Colonic mucosa (tissue), 4 donors: ENCODE measurements around the gene VWA8. TPM values are rescaled to one million over a fixed set of nuclear protein-coding genes. Genes with fewer than 3 reads are reported as not detected.

Experiments
- DNase-seq: peaks from one replicate; pipeline ENCODE4 v3.0.0-alpha.2; 2020
- H3K27ac ChIP-seq: fragments of 200-600 bp; one replicate; pipeline ENCODE4 v1.8.0; 2021
- H3K27me3 ChIP-seq: fragments of 200-600 bp; one replicate; pipeline ENCODE4 v1.8.0; 2021
- H3K36me3 ChIP-seq: fragments of 200-600 bp; one replicate; pipeline ENCODE4 v1.8.0; 2021
- H3K4me1 ChIP-seq: fragments of 200-600 bp; one replicate; pipeline ENCODE4 v1.8.0; 2021; ENCODE audit warnings: mild to moderate bottlenecking
- H3K4me3 ChIP-seq: fragments of 200-600 bp; one replicate; pipeline ENCODE4 v1.8.0; 2021
- H3K9ac ChIP-seq, 2 donors: one replicate each; pipeline ENCODE4 v1.7.0; 2013; ENCODE audit warnings: control low read depth in 2 of 2, low read depth in 2 of 2, low read length in 2 of 2
- H3K9me3 ChIP-seq: fragments of 200-600 bp; one replicate; pipeline ENCODE4 v1.8.0; 2021
- intact Hi-C: fragments of 100-400 bp; cut with DNase I; formaldehyde crosslinking; loops from one replicate; pipeline ENCODE4 v1.14.1; 2022
- total RNA-seq, 2 donors: library from RNA; stranded (reverse); fragmentation: NEBNext Ultra II Directional in 1 of 2; extraction: Animal tissue kit (Norgen Biotek cat#: 25700) in 1 of 2; gene quantifications; one replicate each; pipeline ENCODE4 v1.2.1, GENCODE V29; 2021
- TF ChIP-seq, protein P1 (sequence below): fragments of 200-600 bp; IDR thresholded peaks from one replicate; pipeline ENCODE4 v1.8.0; 2022; ENCODE audit warnings: antibody characterized with exemption, mild to moderate bottlenecking
- donor health status: healthy.
- donor health status: DM: no; HTN: no; CAD: no.
- donor health status: DM: no; HTN: no; CAD: no.

The VWA8 gene
- total RNA-seq, 2 donors from 2014 or later: 23.8 to 31.8 TPM

GRCh38 chr13:41554180-41554579 is 406.7 kb downstream of the VWA8 start:
- intact Hi-C loops: no loop called here

DNA sequence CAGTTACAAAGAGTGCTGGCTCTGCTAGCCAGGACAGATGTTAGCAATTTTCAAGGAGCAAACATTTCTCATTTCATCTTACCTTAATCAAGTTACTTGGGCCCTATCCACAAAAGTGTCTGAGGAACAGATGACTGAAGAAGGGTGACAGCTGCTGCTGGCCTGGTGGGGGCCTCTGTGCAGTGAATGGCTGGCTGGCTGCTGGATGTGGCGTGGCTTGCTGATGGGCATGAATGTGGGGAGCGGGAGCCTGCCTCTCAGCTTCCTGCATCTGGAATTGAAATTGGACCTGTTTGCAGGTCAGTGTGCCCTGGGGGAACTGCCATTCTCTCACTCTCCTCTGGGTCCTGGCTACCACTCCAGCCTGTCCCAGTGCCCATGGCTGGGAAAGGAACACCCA is 408.9 kb downstream of the VWA8 start:
- Histone ChIP-seq H3K36me3 (no peaks in the 10 kb centered on the region), H3K4me1 (no peaks in the 10 kb centered on the region), H3K27ac (no peak overlapping the region), H3K4me3 (no peak overlapping the region), H3K9ac (no peak overlapping the region), H3K27me3 (no peaks in the 10 kb centered on the region), H3K9me3 (no peaks in the 10 kb centered on the region)
- intact Hi-C loops: no loop called here
- TF ChIP-seq, protein P1, sequence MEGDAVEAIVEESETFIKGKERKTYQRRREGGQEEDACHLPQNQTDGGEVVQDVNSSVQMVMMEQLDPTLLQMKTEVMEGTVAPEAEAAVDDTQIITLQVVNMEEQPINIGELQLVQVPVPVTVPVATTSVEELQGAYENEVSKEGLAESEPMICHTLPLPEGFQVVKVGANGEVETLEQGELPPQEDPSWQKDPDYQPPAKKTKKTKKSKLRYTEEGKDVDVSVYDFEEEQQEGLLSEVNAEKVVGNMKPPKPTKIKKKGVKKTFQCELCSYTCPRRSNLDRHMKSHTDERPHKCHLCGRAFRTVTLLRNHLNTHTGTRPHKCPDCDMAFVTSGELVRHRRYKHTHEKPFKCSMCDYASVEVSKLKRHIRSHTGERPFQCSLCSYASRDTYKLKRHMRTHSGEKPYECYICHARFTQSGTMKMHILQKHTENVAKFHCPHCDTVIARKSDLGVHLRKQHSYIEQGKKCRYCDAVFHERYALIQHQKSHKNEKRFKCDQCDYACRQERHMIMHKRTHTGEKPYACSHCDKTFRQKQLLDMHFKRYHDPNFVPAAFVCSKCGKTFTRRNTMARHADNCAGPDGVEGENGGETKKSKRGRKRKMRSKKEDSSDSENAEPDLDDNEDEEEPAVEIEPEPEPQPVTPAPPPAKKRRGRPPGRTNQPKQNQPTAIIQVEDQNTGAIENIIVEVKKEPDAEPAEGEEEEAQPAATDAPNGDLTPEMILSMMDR: no peak
- DNase-seq: no peak

More at GRCh38 chr13:41554180-41554579, 406.7 kb downstream of the VWA8 start:
- H3K4me1 ChIP-seq: no peaks in the 10 kb centered on the region
- TF ChIP-seq, protein P1: no peak
- H3K27me3 ChIP-seq: no peaks in the 10 kb centered on the region
- no peak overlapping the region for H3K4me3 ChIP-seq
- H3K9me3 ChIP-seq: no peaks in the 10 kb centered on the region
- no peak overlapping the region for H3K27ac ChIP-seq
- H3K36me3 ChIP-seq: no peaks in the 10 kb centered on the region
- DNase-seq: no peak
- H3K9ac ChIP-seq: no peak overlapping the region

- TF ChIP-seq, protein P1: no peak
- no peak overlapping the region for H3K27ac ChIP-seq
- intact Hi-C loops: no loop called here
- H3K27me3 ChIP-seq: no peaks in the 10 kb centered on the region
- H3K36me3 ChIP-seq: no peaks in the 10 kb centered on the region
- peak; percentile 12 for DNase-seq
- H3K4me1 ChIP-seq: no peaks in the 10 kb centered on the region
- no peak overlapping the region for H3K4me3 ChIP-seq
- no peaks in the 10 kb centered on the region for H3K9me3 ChIP-seq
- H3K9ac ChIP-seq: no peak overlapping the region
Observed at GRCh38 chr13:41550276-41550675, 410.6 kb downstream of the VWA8 start.

- no peaks in the 10 kb centered on the region for H3K4me1 ChIP-seq
- H3K36me3 ChIP-seq: no peaks in the 10 kb centered on the region
- H3K9me3 ChIP-seq: no peaks in the 10 kb centered on the region
- H3K27ac ChIP-seq: no peak overlapping the region
- H3K4me3 ChIP-seq: no peak overlapping the region
- DNase-seq: peak; percentile 6
- intact Hi-C loops: no loop called here
- no peaks in the 10 kb centered on the region for H3K27me3 ChIP-seq
- TF ChIP-seq, protein P1: no peak
- no peak overlapping the region for H3K9ac ChIP-seq
Observed at GRCh38 chr13:41549491-41549890, 411.4 kb downstream of the VWA8 start.

GRCh38 chr13:41548910-41549309 is 412.0 kb downstream of the VWA8 start:
- no peaks in the 10 kb centered on the region for H3K9me3 ChIP-seq
- H3K4me3 ChIP-seq: no peak overlapping the region

More at GRCh38 chr13:41548910-41549309, 412.0 kb downstream of the VWA8 start:
- Histone ChIP-seq H3K4me1 (no peaks in the 10 kb centered on the region), H3K36me3 (no peaks in the 10 kb centered on the region), H3K27ac (no peak overlapping the region), H3K9ac (no peak overlapping the region), H3K27me3 (no peaks in the 10 kb centered on the region)
- TF ChIP-seq, protein P1: no peak
- peak; percentile 7 for DNase-seq
- intact Hi-C loops: no loop called here
